Right lobe of liver (tissue), 6 donors: ENCODE data around the gene EGR1. TPM values are rescaled to one million over a fixed set of nuclear protein-coding genes. Genes with fewer than 3 reads are reported as not detected.

Experiments used
- ATAC-seq, 4 donors: fragments of 200-7000 bp; cut with Tn5 transposase; one replicate each; pipeline ENCODE4 v1.9.1; 2020; ENCODE audit warnings: mild to moderate bottlenecking in 4 of 4, moderate library complexity in 4 of 4
- DNase-seq, 3 donors: peaks; one replicate each; pipeline ENCODE4 v3.0.0-alpha.2; 2020
- H3K27ac ChIP-seq, 3 donors: fragments of 200-600 bp; one replicate each; pipeline ENCODE4 v1.8.0; 2022
- H3K27me3 ChIP-seq, 2 donors: fragments of 200-600 bp; one replicate each; pipeline ENCODE4 v1.8.0; 2022
- H3K36me3 ChIP-seq, 4 donors: fragments of 200-600 bp; sonication (generic) in 1 of 4; one replicate each; pipeline versions ENCODE4 v1.5.1 to v1.8.0; 2017 to 2022; ENCODE audit warnings: control low read depth in 1 of 4
- H3K4me1 ChIP-seq, 4 donors: fragments of 200-600 bp; sonication (generic) in 1 of 4; one replicate each; pipeline versions ENCODE4 v1.5.1 to v1.8.0; 2017 to 2022; ENCODE audit warnings: control low read depth in 1 of 4
- H3K4me3 ChIP-seq, 3 donors: fragments of 200-600 bp; one replicate each; pipeline ENCODE4 v1.8.0; 2022
- H3K9me3 ChIP-seq, 4 donors: fragments of 200-600 bp; sonication (generic) in 1 of 4; one replicate each; pipeline versions ENCODE4 v1.5.1 to v1.8.0; 2017 to 2022; ENCODE audit warnings: control low read depth in 1 of 4
- POLR2A ChIP-seq: fragments of 450-650 bp; IDR thresholded peaks from one replicate; pipeline ENCODE4 v1.6.1; 2017; ENCODE audit warnings: antibody characterized with exemption, mild to moderate bottlenecking
- WGBS: methylation state at CpG from one replicate; pipeline ENCODE4 v1.1.6; 2018; ENCODE audit warnings: low coverage, low lambda C conversion rate; ENCODE audit not compliant: insufficient coverage; ENCODE audit errors: missing lambda C conversion rate; 5-methylcytosine and 5-hydroxymethylcytosine counted together
- intact Hi-C, 2 donors: fragments of 100-400 bp; cut with DNase I; formaldehyde crosslinking; loops; one replicate each; pipeline versions ENCODE4 v1.11.2 to v1.14.1; 2022
- total RNA-seq, 6 experiments: library from RNA; depleted of rRNA in 2 of 6; stranded (reverse); fragments of >200 nt in 2 of 6; fragmentation: NEBNext Ultra II Directional in 3 of 6; extraction: Animal tissue kit (Norgen Biotek cat#: 25700) in 3 of 6; gene quantifications; one replicate each; pipeline versions ENCODE4 v1.1.0 to v1.2.4, GENCODE V29; 2016 to 2023
- TF ChIP-seq, protein P1 (sequence below), 4 donors: fragments of 200-600 bp in 3 of 4; fragments of 450-650 bp in 1 of 4; IDR thresholded peaks; one replicate each; pipeline versions ENCODE4 v1.5.1 to v1.8.0; 2016 to 2022; ENCODE audit warnings: antibody characterized with exemption in 4 of 4, mild to moderate bottlenecking in 2 of 4
- donor health status: DM: no; HTN: yes; CAD: no.
- donor health status: DM: no; HTN: no; CAD: no.
- donor health status: DM: no; HTN: no; CAD: no.
- donor health status: DM: no; HTN: yes; CAD: no.
- donor health status: DM: no; HTN: yes; CAD: no.

The EGR1 gene
- total RNA-seq, 6 experiments from 2014 or later: 6.6 to 72.9 (median 16.6) TPM

GRCh38 chr5:138438003-138438723, 27.1 kb upstream of the EGR1 start:
- peaks cover 0 to 5% (median 0%) of the 10 kb centered on the region in 4 donors for H3K4me1 ChIP-seq
- peaks cover 0 to 33% (median 14%) of the 10 kb centered on the region in 4 donors for H3K36me3 ChIP-seq
- no peaks in the 10 kb centered on the region for H3K27me3 ChIP-seq
- no peak for TF ChIP-seq POLR2A
- TF ChIP-seq, protein P1, sequence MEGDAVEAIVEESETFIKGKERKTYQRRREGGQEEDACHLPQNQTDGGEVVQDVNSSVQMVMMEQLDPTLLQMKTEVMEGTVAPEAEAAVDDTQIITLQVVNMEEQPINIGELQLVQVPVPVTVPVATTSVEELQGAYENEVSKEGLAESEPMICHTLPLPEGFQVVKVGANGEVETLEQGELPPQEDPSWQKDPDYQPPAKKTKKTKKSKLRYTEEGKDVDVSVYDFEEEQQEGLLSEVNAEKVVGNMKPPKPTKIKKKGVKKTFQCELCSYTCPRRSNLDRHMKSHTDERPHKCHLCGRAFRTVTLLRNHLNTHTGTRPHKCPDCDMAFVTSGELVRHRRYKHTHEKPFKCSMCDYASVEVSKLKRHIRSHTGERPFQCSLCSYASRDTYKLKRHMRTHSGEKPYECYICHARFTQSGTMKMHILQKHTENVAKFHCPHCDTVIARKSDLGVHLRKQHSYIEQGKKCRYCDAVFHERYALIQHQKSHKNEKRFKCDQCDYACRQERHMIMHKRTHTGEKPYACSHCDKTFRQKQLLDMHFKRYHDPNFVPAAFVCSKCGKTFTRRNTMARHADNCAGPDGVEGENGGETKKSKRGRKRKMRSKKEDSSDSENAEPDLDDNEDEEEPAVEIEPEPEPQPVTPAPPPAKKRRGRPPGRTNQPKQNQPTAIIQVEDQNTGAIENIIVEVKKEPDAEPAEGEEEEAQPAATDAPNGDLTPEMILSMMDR (IDR thresholded peaks at IDR 0.05): no peak
- peak in 2 of 4 donors; percentile 5 to 21 for ATAC-seq
- H3K27ac ChIP-seq: no peak overlapping the region
- H3K4me3 ChIP-seq: no peak overlapping the region
- intact Hi-C loops: no loop called here
- no peak for DNase-seq
- H3K9me3 ChIP-seq: no peaks in the 10 kb centered on the region
- WGBS: 73% methylated on average over 10 of the region's 11 CpGs

DNA sequence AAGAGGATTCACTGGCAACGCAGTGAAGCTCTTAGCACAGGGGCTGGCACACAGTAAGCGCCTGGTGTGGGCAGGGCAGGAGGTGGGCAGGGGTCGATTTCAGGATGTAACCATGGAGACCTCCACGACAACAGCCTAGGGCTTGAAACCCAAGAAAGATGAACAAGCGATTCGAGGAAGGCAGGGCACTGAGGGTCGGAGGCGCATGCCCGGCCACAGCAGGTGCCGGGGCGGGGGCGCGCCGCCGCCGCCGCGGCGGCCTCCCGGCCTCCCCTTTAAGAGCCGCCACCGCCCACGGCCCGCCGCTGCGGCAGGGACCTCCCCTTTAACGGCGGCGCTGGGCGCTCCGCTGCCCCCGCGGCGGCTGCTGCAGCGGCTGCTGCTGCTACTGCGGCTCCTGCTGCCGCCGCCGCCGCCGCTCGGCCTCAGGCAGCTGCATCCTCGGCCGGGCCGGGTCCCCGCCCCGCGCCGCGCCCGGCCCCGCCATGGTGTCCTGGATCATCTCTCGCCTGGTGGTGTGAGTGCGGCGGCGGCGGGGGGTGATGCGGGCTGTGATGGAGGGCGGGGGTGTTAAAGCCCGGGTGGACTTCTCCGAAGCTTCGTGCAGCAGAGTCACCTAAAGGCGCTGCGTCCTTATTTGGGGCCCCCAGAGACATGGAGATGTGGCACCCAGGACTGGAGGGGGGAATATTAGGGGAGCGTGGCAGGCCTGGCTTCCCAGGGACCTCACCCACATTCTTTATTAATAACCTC, 26.4 kb upstream of the EGR1 start, which contains the start of gene REEP2:
TSS of gene REEP2 (plus strand) at position 334 of the 753 bp plus-strand sequence. CDS start at position 486, 152 bp downstream.
- whole genome bisulfite sequencing: 6% methylated on average over 9 of the region's 65 CpGs
- no peak within 1 kb of the TSS for H3K27ac ChIP-seq
- H3K4me1 ChIP-seq: peaks cover 0 to 5% (median 0%) of the 10 kb centered on the region in 4 donors
- TF ChIP-seq, protein P1 (IDR thresholded peaks at IDR 0.05): no peak
- TF ChIP-seq POLR2A: no peak
- ATAC-seq: peak; percentile 57 to 77 (median 66)
- H3K27me3 ChIP-seq: no peaks in the 10 kb centered on the region
- peak within 1 kb of the TSS in 2 of 3 donors; percentile 14 to 36 for H3K4me3 ChIP-seq
- intact Hi-C loops: no loop called here
- DNase-seq: no peak
- H3K9me3 ChIP-seq: no peaks in the 10 kb centered on the region
- H3K36me3 ChIP-seq: peaks cover 0 to 26% (median 13%) of the 10 kb centered on the region in 4 donors

- Histone ChIP-seq H3K27ac (no peak overlapping the region), H3K9me3 (no peaks in the 10 kb centered on the region), H3K4me3 (no peak overlapping the region), H3K36me3 (peaks cover 0 to 19% (median 11%) of the 10 kb centered on the region in 4 donors), H3K27me3 (no peaks in the 10 kb centered on the region), H3K4me1 (peaks cover 0 to 5% (median 0%) of the 10 kb centered on the region in 4 donors)
- WGBS: 61% methylated on average over 10 of the region's 20 CpGs
- TF ChIP-seq, protein P1 (IDR thresholded peaks at IDR 0.05): no peak
- TF ChIP-seq POLR2A: no peak
- DNase-seq (no peak), ATAC-seq (no peak)
- intact Hi-C loops: loop anchor here in 1 of 2 donors (10.0 kb wide), 1 partner anchor 115 kb away; no protein-coding TSS in a partner anchor
These were observed 25.7 kb upstream of the EGR1 start for GRCh38 chr5:138439477-138440158.
